ENCODE measurements around the gene MARK3.
A peak's percentile ranks its signal among the peaks of the same experiment; 100 is the strongest.

The MARK3 gene

DNA sequence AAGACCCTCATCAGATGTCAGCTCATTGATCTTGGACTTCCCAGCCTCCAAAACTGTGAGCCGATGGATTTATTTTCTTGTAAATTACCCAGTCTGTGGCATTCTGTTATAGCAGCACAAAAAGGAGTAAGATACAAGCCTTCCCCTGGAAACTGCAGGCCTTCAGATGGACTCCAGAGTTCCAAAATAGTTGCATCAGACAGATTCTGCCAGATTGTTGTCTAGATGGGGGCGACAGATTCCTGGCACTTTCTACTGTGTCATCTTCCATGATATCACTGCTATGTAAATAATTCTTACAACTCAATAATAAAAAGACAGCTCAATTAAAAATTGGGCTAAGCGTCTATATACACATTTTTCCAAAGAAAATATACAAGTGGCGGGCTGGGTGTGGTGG is 17.2 kb upstream of the MARK3 start:
- no peak for DNase-seq

- no peak for DNase-seq
Measured at GRCh38 chr14:103370087-103370486, 15.1 kb upstream of the MARK3 start.

DNA sequence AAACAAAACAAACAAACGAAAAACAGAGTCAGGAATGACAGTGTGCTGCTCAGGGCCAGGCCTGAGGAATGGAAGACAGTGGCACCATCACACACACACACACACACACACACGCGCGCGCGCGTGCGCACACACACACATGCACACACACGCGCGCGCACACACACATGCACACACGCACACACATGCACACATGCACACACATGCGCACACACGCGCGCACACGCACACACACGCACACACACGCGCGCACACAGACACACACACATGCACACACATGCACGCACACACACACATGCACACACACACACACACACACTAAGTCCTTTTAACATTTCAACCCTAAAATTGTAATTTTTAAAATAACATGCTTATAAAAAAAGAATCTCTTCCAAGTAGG is 13.2 kb upstream of the MARK3 start:
- DNase-seq = no peak

DNA sequence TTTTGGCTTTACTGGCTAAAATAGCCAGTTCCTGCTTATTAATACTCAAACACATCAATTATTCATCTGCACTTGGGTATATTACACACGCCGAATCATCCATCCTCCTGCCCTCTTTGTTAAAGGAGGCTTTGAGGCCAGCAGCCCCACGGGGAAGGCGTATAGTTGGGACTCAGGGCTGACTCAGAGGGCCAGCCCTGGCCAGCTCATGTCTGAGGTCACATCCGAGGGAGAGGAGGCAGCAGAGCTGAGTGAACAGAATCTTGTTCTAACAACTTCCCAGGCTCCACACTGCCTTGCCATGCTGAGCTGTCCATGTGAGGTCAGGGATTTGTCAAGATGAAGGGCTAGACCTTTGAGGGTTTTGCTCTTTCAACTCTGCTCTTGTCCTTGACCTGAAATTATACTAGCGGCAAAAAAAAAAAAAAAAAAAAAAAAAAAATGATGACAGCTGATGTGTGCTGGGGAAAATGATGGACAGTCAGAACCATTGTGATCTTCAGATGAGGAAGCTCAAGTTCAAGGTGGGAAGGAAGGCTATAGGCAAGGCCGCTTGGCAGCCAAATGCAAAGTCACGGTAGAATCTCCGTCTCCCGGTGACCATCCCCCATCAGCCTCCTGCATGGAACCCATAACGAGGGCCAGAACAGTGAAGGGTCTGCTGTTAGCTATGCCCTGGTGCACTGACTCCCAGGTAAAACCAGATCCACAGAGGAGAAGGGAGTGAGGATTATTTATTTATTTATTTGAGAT is 12.5 kb upstream of the MARK3 start:
- DNase-seq = peak; percentile 78

DNA sequence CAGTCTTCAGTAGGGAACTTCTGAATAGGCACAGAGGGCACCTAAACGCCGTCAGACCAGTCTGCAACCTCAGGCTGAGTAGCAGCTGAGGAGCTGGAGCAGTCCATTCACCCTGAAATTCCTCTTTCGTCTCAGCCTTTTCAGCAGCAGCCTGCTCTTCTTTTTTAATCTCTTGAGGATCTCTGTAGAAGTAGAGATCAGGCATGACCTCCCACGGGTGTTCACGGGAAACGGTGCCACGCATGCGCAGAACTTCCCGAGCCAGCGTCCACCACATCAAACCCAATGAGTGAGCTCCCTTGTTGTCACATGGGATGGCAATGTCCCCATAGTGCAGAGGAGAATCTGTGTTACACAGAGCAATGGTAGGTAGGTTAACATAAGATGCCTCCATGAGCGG is 11.1 kb upstream of the MARK3 start:
- DNase-seq = no peak

DNA sequence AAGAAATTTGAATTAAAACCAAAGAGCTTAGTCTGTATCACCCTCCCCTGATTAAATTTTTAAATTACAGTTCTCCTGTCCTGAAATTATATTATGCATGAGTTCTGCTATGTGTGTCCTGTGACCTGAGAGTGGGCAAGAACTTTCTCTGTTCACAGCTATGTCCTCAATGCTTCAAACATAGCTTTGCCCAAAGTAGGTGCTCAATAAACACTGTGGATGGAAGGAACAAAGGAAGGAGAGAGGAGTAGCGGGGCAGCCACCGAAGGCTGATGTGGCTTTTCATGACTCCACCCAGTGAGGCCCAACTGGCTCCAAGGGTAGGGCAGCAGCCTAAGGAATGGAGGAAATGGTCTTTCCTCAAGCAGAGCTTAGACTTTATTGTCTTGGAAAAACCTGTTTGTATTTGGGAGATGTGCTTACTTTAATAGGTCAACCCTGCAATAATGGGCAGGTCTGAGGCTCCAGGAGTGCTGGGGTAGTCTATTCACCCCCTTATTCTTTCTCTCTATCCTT is 7.6 kb upstream of the MARK3 start:
- no peak for DNase-seq

DNA sequence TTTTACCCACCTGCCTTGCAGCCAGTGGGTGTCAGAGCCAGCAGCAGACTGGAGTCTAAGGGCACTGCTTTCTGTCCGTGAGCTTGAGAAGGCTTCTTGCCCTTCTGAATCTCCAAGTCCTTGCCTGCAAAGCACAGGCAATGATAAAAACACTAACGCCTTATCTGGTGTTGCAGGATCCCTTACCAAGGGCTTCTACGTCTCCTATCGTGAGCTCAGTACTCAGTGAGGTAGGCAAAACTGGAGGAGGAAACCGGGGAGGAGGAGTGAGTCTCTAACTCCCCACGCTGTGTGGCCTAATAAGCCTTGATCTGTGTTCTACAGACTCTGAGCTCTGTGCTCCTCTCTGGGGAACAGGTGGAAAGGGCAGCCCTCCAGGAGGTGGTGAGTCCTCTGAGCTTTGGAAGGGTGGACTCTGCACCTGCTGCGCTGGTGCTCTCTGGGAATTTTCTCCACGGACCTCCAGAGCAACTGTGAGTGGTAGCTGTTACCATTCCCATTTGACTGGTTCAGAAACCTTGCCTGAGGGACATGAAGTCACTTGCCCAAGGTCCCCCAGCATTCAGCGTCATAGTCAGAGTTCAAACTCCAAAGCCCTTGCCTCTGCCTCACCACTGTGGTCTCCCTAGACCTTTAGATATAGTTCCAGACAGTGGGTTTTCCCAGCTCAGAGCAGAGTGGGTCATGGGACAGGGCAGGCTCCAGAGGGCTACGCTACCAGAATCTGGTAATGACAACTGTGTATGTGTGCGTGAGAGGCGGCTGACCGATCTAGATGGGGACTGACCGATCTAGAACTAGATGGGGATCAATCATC is 7.0 kb upstream of the MARK3 start:
- no peak for DNase-seq

- no peak for DNase-seq
Measured at GRCh38 chr14:103380719-103381377, 4.4 kb upstream of the MARK3 start.

- DNase-seq = no peak
Measured at GRCh38 chr14:103382376-103382775, 2.8 kb upstream of the MARK3 start.

- DNase-seq = no peak
Measured at GRCh38 chr14:103384450-103385151, 614 bp upstream of the MARK3 start.

GRCh38 chr14:103385929-103386712 is 906 bp downstream of the MARK3 start:
- DNase-seq = no peak

DNA sequence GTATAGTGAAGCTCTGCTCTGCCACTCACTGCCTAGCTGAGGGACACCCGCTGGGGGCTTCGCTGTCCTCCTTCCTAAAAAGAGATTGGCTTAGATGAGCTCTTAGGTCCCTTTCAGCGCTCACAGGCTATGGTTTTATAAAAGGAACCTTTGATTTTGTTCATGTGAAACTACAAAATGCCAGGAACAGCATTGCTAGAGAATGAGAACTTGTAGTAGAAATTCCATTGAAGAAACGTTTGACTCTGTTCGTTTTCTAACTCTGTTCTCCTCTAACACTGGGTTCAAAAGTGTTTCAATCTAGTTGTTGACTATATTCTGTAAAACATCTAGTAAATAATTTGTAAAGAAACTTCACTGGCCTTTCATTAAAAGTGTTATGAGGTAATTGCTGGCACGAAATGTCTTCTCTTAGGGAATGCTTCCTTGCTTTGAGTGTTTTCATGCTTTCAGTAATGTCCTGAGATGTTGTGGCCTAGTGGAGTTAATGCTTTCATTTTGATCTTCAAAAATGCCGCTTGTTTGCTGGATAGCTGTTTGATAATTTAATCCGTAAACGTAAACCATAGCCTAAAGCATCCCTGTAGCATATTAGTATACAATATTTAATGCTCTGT is 1.6 kb downstream of the MARK3 start:
- no peak for DNase-seq

GRCh38 chr14:103388664-103389063 is 3.4 kb downstream of the MARK3 start:
- no peak for DNase-seq

GRCh38 chr14:103390605-103391004 is 5.4 kb downstream of the MARK3 start:
- DNase-seq = no peak

DNA sequence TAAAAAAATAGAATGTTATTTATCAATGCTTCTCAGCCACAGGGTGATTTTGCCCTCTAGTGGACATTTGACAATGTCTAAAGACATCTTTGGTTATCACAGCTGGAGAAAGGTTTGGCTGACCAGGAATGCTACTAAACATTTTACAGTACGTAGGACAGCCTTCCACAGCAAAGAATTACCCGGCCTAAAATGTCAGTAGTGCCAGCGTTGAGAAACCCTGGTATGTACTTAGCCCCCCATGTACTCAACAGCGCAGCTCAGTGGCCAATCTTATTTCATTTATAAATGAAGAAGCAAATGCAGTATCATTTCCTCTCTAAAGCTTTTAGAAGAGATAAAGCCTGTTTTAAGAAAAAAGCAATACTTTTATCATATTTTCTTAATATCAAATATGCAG is 5.8 kb downstream of the MARK3 start:
- DNase-seq = peak; percentile 27

- DNase-seq = no peak
Measured at GRCh38 chr14:103392106-103392505, 6.9 kb downstream of the MARK3 start.

DNA sequence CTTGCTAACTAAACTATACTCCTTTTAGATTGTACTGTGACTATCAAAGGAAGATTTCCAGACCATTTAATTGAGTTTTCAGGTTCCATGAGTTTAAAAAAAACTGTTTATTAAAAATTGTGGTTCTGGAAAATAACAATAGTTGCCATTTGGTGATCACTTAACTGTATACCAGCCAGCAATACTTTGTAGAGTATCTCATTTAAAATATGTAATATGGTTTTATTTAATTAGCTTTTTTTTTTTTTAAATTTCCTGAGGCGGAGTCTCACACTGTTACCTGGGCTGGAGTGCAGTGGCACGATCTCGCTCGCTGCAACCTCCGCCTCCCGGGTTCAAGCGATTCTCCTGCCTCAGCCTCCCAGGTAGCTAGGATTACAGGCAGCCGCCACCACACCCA is 7.4 kb downstream of the MARK3 start:
- no peak for DNase-seq

- DNase-seq = no peak
Measured at GRCh38 chr14:103393070-103393469, 7.9 kb downstream of the MARK3 start.

GRCh38 chr14:103393676-103394626 is 8.7 kb downstream of the MARK3 start:
- DNase-seq = no peak

DNA sequence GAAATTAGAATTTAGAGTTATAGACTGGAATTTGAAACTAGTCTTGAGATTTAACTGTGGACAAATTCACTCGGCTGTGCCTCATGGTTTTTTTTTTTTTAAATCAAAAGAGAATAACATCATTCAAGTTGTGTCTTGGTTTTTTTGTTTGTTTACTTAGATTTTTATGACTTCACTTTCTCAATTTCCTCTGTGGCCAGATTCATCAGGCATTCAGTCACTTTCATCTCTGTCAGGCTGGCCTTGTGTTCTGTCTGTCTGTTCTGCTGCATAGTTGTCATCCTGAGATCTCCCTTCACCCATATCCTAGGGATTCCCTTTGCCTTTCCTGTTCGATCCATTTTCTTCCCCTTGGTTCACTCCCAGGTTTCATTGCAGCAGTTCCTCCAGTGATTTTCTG is 10.0 kb downstream of the MARK3 start:
- DNase-seq = no peak

DNA sequence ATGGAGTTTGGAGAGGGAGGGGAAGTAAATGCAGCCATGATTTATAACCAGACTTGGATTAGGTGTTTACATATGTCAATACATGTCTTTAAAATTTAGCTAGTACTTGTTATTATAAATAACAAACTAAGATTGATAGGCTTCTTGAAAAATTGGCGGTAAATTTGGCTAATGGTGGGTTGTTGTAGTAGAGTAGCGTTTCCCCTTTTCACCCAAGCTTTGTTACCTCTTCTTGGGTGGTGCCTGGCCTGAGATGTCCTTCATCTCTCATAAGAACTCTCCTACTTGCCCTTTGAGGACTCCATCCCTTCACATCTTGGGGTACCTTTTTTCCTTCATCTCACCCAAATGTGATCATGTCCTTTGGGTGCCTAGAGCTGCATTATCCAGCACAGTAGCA is 11.2 kb downstream of the MARK3 start:
- DNase-seq = no peak

All from 8988T (cell line).